Forelimb muscle (tissue), 1 donor: ENCODE data around the gene OGFOD2. TPM values are rescaled to one million over a fixed set of nuclear protein-coding genes. Genes with fewer than 3 reads are reported as not detected.
"Not testable (repeated sequence)": the region's sequence is repeated elsewhere in the genome, so short reads cannot be mapped to it uniquely, and the experiment has no call there.

Source experiments
- DNase-seq: peaks from one replicate; pipeline ENCODE4 v3.0.0-alpha.2; 2013; ENCODE audit warnings: low read depth
- polyA plus RNA-seq: library from polyadenylated mRNA; unstranded; fragments of 120-200 nt; gene quantifications from one replicate; pipeline ENCODE4 v1.2.1, GENCODE V29; 2013; ENCODE audit not compliant: insufficient read length

The OGFOD2 gene
- polyA plus RNA-seq: 9.2 TPM

DNA sequence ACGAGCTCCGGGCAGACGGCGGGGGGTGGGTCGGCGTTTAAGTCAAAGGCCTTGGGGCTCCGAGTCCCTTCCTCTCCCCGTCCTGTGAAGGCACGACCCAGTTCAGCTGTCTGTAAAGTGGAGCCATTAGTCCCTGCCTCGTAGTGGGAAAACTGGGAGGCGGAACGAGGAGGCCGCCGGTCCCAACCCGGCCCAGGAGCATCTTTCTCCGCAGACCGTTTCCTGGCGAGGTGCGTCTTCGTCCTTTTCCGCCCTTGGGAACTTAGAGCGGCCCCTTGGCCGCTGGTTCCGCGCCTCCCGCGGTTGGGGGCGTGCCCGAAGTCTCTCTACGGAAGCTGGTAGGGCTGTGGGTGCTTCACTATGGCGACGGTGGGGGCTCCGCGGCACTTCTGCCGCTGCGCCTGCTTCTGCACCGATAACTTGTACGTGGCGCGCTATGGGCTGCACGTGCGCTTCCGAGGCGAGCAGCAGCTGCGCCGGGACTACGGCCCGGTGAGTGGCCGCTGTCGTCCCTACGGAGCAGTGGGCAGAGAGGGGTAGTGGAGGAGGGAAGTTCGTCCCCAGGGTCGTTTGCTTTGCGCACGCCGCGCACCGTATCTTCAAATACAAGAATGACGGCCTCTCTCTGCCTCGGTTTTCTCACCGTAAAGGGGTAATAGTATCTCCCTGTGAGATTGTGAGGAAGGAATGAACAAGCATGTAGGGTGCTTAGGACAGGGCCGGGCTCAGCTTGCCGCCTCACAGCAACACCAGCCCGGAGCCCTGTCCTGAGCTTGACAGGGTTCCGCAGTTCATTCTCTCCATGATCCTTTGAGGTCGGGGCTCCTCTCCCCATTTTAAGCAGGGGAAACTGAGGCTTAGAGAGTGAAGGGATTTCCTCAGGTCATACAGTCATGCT lies at the start of gene OGFOD2:
OGFOD2 (plus strand) TSS at position 353 of the 898 bp plus-strand sequence; CDS start at position 361, 8 bp downstream.
- peak; percentile 58 for DNase-seq

DNA sequence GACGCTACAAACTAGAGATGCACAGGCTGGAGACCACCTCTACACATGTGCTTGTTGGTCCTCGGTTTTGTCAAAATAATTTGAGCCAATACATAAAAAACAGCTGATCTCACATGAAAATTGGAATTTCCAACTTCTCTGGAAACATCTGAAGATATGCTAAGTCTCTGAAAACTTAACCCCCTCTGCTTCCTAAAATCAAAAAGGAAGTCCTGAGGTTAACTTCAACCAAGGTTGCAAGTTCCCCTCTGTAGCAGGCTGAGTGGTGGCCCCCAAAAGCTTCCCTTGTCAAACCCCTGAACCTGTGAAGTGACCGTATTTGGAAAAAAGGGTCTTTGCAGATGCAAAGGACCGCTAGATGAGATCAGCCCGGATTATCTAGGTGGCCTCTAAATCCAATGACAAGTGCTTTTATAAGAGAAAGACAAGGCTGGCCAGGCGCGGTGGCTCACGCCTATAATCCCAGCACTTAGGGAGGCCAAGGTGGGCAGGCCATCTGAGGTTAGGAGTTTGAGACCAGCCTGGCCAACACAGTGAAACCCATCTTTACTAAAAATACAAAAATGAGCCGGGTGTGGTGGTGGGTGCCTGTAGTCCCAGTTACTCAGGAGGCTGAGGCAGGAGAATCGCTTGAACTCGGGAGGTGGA lies 47.2 kb upstream of the OGFOD2 start:
- no peak for DNase-seq

DNA sequence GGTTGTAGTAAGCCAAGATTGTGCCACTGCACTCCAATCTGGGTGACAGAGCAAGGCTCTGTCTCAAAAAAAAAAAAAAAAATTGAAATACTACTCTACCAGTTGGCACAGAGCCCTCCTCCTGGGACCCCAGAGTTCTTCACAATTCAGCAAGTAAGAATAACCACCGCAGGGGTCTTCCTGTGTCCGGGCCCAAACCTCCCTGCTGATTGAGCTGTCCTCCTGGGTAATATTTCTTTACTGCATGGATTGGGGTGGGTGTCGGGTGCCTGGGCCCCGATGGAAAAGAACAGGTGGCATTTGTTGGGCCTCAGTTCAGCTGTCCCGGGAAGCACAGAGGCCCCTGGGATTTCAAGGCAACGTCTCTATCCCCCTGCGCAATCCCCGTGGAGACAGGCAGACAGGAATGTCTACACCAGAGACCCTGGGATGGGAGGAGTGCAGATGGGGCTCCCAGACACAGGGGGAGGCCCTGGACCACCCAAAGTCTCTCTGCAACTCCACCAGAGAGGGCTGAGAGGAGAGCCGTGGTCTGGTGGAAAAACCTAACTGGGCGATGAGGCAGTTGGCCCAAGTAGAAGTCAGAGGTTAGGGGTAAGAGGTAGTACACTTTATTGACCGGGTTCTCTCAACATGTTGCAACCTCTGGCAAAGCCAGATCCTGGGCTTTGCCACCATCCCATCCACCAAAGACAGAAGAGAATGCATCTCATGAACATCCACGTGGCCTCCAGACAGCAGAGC lies 46.5 kb upstream of the OGFOD2 start:
- no peak for DNase-seq

DNA sequence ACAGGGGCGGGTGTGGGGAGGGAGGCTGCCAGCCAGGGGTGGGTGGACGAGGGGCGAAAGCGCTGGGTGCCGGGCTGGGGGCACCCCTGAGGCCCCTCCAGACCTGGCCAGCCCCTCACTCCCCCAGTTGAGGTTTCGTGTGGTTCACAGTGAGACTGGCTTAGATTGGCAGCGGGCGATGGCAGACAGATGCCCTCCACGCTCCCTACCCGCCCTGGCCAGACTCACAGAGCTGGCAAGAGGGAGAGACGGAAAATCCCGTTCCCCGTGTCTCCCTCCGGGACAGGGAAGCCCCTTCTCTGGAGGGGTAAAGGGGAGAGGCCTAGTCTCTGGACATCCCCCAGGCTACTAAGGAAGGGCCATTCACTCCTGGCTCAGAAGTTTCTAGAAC lies 45.9 kb upstream of the OGFOD2 start:
- no peak for DNase-seq

GRCh38 chr12:122929812-122930211 lies 45.2 kb upstream of the OGFOD2 start:
- no peak for DNase-seq

GRCh38 chr12:122932207-122932606 lies 42.8 kb upstream of the OGFOD2 start:
- DNase-seq: no peak

- no peak for DNase-seq
These were observed 40.3 kb upstream of the OGFOD2 start for GRCh38 chr12:122934722-122935121.

GRCh38 chr12:122935318-122935717 lies 39.7 kb upstream of the OGFOD2 start:
- DNase-seq: no peak

GRCh38 chr12:122937622-122938091 lies 37.4 kb upstream of the OGFOD2 start:
- DNase-seq: no peak

DNA sequence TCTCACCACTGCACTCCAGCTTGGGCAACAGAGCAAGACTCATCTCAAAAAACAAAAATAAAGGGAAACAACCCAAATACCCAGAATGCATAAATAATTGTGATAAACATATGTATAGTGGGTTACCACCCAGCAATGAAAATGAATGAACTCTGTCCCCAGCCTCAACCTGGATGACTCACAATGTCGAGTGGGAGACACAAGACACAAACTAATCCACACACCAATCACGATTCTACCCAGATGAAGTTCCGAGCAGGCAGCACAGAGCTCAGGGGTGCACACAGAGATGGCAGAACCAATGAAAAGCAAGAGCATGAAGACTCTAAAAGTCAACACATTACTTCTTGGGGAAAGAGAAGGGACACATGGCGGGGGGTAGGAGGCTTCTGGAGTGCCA lies 35.9 kb upstream of the OGFOD2 start:
- DNase-seq: no peak

DNA sequence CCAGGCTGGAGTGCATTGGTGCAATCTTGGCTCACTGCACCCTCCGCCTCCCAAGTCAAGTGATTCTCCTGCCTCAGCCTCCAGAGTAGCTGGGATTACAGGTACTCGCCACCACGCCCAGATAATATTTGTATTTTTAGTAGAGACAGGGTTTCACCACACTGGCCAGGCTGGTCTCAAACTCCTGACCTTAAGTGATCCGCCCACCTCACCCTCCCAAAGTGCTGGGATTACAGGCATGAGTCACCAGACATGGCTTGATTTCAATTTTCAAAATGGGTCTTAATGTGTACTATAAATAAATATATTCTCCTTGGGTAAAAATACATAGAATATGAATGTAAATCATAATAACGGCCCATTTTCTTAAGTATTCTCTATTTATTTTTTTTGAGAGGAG lies 33.7 kb upstream of the OGFOD2 start:
- DNase-seq: not testable (repeated sequence)

DNA sequence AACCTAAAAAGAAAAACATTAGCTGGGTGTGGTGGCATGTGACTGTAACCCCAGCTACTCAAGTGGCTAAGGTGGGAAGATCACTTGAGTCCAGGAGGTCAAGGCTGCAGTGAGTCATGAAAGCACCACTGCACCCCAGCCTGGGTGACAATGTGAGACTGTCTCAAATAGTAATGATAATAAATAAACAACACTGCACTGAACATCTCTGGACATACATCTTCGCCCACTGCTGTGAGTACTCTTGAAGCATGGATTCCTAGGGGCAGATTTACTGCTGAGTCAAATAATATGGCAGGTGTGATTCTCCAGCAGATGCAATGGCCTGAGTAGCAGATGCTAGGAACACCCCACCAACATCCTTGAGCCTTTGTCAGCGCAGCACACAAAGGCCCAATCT lies 32.4 kb upstream of the OGFOD2 start:
- DNase-seq: no peak

GRCh38 chr12:122943196-122943595 lies 31.8 kb upstream of the OGFOD2 start:
- no peak for DNase-seq

DNA sequence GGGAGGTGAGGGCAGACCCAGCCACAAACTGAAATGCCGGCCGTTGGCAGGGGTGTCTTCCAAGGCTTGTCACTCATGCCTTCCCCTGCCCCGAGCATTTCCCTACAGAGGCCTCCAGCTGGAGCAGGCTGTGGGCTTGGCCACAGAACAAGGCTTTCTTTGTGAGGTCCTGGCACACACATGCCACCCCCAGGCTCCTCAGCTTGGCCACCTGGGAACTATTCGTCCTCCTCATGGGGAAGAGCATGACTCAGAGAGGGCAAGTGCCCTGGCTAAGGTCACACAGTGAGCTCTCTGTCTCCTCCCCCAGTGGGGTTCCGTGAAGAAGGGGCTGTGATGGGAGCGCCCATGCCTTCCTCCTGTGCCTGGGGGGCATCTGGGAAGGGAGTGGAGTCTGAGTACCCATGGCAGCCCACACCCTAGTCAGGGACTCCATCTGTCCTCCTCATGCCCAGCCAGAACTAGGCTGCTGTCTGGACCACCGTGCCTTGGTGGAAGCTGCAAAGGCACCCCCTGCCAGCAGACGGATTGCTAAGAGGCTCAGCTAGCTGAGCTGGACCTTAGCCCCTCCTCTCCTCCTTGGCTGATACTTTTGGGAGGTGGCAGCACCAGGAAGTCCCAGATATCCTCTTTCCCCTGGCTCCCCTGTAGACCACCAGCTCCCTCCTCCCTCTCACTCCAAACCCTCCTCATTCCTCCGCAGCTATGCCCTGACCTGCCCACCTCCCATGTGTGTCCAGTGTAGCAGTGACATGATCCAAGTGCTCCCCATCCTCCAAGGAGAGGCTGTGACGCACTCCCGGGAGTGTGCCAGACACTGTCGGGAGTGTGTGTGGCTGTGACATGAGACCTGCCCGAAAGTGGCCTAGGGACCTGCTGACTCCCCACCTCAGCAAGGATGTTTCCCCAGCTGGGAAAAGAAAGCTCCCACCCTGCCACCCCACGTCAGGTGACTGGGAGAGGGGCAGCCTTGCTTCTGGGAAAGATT lies 30.1 kb upstream of the OGFOD2 start:
- DNase-seq: no peak

- DNase-seq: no peak
These were observed 28.2 kb upstream of the OGFOD2 start for GRCh38 chr12:122946690-122947341.

GRCh38 chr12:122947352-122947792 lies 27.7 kb upstream of the OGFOD2 start:
- DNase-seq: no peak

DNA sequence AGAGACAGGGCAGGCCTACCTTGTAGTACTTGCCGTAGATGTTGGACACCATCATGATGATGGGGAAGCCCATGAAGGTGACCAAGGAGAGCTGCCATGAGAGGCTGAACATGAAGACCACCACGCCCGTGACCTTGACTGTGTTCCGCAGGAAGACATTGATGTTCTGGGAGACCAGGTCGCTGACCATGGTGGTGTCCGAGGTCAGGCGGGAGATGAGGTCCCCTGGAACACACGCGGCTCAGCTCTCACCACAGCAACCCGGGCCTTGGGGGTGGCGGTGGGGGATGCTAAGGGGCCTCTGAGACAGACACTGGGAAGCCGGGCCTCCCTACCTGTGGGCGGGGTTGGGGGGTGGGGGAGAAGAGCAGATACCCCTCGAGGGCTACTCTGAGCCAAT lies 26.4 kb upstream of the OGFOD2 start:
- no peak for DNase-seq

DNA sequence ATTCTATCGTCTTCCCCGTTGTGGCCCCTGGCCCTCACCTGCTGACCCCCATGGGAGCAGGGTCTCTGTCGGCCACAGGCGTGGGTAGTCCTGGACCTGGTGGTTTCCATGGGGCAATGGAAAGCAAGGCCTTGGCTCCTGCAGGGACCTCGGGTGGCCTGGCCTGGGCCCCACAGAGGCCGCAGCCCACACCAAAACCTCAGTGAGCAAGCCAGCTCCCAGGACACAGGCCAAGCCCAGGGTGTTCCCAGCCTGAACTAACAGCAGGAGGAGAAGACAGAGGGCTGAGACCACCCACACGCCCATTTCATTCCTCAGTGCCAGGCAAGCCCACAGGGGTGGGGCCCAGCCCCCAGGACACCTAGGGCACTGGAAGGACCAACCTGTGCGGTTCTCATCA lies 25.6 kb upstream of the OGFOD2 start:
- DNase-seq: no peak

DNA sequence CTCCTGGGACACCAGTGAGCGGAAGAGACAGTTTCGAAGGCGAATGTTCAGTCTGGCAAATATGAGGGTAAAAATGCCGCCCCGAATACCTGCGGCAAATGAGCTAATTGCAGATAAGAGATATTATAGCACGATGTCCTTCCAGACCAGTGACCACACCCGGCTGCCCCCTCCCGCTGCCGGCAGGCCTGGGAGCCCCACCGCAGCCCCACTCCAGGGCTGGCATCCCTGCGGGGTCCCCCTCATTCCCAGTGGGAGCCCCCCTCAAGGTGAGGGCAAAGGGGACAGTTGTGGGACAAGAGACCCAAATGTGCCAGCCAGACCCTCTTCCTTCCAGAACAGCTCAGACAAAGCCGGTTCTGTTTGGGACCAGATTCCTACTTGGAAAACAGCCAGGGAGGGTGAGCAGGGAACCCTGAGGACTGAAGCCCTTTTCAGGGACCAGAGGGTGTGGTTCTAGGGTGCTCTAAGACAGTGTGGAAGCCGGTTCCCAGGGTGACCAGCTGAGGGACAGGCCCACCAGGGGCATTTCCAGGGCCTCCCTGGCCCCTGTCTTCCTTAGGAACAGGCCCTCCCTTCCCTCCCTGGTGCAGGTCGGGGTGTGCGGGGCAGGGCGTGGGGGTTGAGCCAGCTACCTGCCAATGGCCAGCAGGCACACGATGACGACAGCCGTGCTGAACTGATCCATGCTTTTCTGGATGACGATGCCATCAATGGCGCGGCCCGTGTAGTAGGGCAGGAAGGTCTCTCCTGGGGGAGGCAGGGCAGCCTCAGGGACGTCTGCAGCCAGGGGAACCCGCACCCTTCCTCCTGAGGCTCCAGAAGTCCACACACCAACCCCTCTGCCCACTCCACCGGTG lies 25.0 kb upstream of the OGFOD2 start:
- DNase-seq: no peak
